Measurements from ENCODE around the gene RBMS1.
A peak's percentile ranks its signal among the peaks of the same experiment; 100 is the strongest.
"Not testable (repeated sequence)": the region's sequence is repeated elsewhere in the genome, so short reads cannot be mapped to it uniquely, and the experiment has no call there.

RBMS1 gene

GRCh38 chr2:160502478-160502877 is 8.9 kb upstream of the RBMS1 start:
- no peak for DNase-seq (ENCODE audit: low read depth)

GRCh38 chr2:160501370-160501769 is 7.8 kb upstream of the RBMS1 start:
- DNase-seq (ENCODE audit: low read depth): no peak

DNA sequence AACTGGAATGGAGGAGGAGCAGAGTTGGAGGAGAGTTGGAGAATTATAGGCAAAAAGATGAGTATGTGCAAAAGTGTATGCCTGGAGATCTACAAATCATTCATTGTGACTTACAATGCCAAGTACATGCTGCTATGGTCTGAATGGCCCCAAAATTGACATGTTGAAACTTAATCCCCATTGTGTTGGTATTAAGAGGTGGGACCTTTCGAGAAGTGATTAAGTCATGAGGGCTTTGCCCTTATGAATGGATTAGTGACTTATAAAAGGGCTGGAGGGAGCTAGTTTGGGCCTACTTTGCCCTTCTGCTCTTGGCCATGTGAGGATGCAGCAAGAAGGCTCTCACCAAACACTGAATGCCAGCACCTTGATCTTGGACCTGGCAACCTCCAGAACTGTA is 6.3 kb upstream of the RBMS1 start:
- no peak for DNase-seq (ENCODE audit: low read depth)

- DNase-seq (ENCODE audit: low read depth): no peak
Measured at GRCh38 chr2:160498137-160498536, 4.5 kb upstream of the RBMS1 start.

- DNase-seq (ENCODE audit: low read depth): no peak
Measured at GRCh38 chr2:160494201-160494644, 616 bp upstream of the RBMS1 start.

DNA sequence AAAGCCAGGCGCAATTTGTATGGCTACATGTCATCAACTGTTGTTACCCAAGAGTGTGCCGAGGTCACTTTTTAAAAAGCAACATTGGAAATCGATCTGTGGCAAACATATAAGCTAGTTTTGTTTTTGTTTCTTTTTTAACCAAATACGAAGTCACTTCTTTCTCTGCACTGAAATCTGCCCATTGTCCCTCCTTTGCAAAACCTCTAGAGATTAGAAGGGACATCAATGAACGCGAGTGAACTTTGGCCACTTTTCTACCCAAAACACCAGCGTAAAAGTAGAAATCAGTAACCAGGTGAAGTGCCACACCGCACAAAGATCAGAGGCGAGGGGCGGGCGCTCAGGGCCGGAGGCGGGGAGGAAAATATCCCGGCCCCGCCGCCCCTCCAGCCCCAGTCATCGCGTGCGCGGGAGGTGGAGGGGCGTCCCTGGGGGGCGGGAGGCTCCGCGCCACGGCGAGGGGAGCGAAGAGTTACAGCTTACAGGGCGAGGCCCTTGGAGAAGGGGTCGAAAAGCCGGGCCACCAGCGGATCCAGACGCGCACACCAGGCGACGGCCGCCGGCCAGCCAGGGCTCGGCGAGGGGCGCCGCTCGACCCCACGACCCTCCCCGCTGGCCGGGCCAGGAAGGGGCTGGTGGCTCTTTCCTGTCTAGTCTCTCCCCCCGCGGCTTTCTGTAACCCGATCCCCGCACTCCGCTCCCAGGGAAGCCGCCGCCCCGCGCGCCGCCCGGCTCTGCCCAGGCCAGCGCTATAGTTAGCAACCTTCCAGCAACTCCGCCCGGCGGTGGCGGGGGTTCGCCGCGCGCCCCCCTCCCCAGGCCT is 993 bp downstream of the RBMS1 start:
- peak; percentile 48 for DNase-seq (ENCODE audit: low read depth)

GRCh38 chr2:160491911-160492371 is 1.7 kb downstream of the RBMS1 start:
- DNase-seq (ENCODE audit: low read depth): no peak

DNA sequence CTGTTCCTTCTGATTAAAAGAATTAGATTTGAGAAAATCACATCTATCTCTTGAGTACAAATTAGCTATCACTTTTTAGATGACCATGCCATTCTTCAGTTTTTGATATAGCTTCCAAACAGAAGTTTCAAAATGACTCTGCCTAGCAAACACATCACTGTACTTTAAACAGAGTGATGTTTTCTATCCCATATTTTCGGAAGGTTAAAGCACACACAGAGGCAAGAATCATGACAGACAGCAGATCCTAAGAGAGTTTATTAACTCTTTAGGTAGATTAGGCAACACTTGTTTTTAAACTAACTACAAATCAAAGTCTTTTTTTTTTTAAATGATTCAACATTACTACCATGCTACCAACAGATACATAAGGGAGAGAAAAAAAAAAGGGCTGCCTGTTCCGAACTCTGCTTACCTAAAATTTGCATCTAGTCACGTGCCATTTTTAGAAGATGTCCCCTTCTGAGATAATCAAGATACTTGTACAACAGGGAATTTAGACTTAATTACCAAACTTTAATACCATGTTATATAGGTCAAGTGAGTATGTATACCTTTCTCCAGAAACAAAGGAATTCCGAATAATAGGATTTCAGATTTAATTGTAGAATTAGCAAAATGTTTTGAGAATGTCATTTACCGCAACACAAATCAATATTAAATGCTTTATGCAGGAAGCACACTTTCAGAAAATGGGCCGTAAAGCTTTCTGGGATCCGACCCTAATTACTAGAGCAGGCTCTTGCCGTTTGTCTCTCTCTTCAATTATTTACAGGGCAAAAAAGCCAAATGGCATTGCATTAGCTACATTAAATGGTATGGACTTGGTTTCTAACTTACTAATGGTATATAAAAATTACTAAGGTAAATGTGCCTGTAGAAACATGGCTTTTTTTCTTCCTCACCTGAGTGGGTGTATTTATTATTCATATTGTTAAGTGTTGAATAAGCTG is 2.6 kb downstream of the RBMS1 start:
- DNase-seq (ENCODE audit: low read depth): no peak

DNA sequence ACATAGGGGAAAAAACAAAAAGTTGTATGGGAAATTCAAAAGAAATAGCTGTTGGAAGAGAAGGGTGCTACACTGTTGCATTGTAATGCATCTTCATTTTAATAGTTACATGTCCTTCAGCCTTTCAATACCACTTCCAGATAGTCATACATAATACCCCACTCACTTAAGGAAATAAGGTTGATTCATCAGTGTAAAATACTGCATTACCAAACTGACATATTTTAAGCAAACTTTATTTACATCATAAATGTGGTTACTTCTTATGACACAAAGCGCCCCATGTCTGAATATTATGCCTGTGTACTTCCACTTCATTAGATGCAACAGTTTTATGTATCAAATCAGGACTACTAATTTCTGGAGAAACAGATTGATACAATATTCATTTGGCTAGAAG is 4.5 kb downstream of the RBMS1 start:
- DNase-seq (ENCODE audit: low read depth): no peak

DNA sequence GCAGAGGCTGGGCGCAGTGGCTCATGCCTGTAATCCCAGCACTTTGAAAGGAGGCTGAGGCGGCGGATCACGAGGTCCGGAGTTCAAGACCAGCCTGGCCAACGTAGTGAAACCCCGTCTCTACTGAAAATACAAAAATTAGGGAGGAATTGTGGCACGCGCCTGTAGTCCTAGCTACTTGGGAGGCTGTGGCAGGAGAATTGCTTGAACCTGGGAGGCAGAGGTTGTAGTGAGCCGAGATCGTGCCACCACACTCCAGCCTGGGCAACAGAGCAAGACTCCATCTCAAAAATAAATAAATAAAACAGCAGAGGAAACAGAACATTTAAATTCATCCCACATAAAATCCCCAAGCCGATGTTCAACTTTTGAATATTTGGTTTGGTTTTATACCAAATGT is 5.3 kb downstream of the RBMS1 start:
- not testable (repeated sequence) for DNase-seq (ENCODE audit: low read depth)

DNA sequence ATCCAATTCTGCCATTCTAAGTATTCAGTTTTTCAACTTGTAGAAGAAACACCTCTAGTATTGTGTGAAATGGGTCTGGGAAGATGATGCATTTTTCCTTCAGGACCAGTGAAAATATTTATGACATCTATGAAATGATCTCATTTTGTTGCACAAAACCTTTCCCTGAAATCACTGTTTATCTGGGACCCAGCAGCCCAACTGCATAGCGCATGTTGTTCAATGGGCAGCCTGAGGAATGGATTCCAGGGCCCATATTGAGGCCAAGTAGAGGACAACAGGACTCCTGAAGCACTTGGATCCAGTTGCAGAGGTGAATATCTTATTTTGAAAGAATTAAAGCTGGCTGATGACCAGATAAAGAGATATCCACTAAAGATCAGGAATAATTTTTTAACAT is 7.3 kb downstream of the RBMS1 start:
- DNase-seq (ENCODE audit: low read depth): no peak

GRCh38 chr2:160484859-160485520 is 8.6 kb downstream of the RBMS1 start:
- no peak for DNase-seq (ENCODE audit: low read depth)

DNA sequence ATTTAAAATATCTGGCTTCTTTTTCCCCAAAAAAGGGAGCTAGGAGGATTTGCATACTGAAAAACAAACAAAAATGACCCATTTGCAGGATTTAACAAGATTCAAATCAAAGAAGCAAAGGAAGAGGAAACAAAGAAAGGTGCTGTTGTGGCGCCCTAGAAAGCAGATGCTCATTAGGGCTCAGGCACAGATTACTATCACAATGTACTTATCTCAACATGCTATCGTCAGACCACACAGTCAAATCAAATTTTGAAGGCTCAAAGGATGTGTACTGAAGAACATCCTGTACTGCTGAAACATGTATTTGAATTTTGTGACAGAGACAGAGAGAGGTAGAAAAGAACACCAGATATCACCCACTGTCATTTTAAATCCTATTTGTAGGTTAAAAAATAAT is 10.9 kb downstream of the RBMS1 start:
- no peak for DNase-seq (ENCODE audit: low read depth)

DNA sequence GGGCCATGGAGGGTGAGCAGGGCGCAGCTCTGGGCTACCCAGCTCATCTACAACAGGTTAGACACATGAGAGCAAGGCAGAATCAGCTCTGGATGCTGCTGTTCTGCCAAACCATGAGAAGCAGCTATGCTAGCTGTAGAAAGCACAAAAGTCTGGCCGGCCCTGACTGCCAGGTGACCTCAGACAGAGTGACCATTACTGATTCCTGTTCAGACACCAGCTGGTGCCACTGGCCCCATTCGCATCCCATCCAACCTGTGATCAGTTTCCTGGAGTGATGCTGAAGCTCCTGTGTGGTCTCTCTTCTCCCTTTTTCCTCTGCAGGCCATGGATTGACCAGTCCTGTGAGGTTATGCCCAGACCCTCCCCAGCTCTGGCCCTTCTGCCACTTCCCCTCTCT is 14.3 kb downstream of the RBMS1 start:
- DNase-seq (ENCODE audit: low read depth): no peak

GRCh38 chr2:160478660-160479059 is 14.9 kb downstream of the RBMS1 start:
- no peak for DNase-seq (ENCODE audit: low read depth)

DNA sequence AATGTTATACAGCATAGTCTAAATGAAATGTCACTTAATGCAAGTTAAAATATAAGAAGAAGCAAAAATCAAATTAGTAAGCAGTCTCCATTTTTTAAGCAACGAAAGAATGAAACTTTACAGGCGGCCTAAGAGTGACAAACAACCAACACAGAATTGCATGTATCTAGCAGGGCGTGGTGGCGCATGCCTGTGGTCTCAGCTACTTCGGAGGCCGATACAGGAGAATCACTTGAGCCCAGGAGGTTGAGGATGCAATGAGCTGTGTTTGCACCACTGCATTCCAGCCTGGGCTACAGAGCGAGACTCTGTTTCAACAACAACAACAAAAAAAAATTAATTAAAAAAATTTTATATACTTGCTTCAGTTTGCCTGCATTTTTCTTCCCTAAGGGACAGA is 16.6 kb downstream of the RBMS1 start:
- DNase-seq (ENCODE audit: low read depth): no peak

- no peak for DNase-seq (ENCODE audit: low read depth)
Measured at GRCh38 chr2:160474891-160475787, 18.5 kb downstream of the RBMS1 start.

- no peak for DNase-seq (ENCODE audit: low read depth)
Measured at GRCh38 chr2:160474319-160474645, 19.3 kb downstream of the RBMS1 start.

- DNase-seq (ENCODE audit: low read depth): no peak
Measured at GRCh38 chr2:160473468-160474318, 19.9 kb downstream of the RBMS1 start.

GRCh38 chr2:160472839-160473251 is 20.8 kb downstream of the RBMS1 start:
- DNase-seq (ENCODE audit: low read depth): no peak

All from activated T-cell treated with anti-CD3 and anti-CD28 coated beads for 48 hours (primary cell).